Fibroblast of the conjunctiva (primary cell): ENCODE measurements around the gene GABRB3.

Source experiments
- DNase-seq: peaks from one replicate; pipeline ENCODE4 v3.0.0-alpha.2; 2010; ENCODE audit warnings: low read depth

GABRB3 gene

GRCh38 chr15:26772154-26773066, at the start of gene GABRB3:
Gene GABRB3 (minus strand): TSS chr15:26773066.
- DNase-seq, result no peak

GRCh38 chr15:26807517-26808427, 34.9 kb upstream of the GABRB3 start:
- no peak for DNase-seq

GRCh38 chr15:26806574-26806973, 33.7 kb upstream of the GABRB3 start:
- DNase-seq, result no peak

GRCh38 chr15:26806151-26806550, 33.3 kb upstream of the GABRB3 start:
- DNase-seq, result no peak

- no peak for DNase-seq
Observed at GRCh38 chr15:26805470-26805869, 32.6 kb upstream of the GABRB3 start.

GRCh38 chr15:26804063-26804804, 31.4 kb upstream of the GABRB3 start:
- DNase-seq, result no peak

GRCh38 chr15:26790118-26790517, 17.3 kb upstream of the GABRB3 start:
- DNase-seq, result no peak

GRCh38 chr15:26781816-26782215, 8.9 kb upstream of the GABRB3 start:
- DNase-seq, result no peak

- DNase-seq, result no peak
Observed at GRCh38 chr15:26773917-26774316, 1.1 kb upstream of the GABRB3 start.

GRCh38 chr15:26773067-26773877, 406 bp upstream of the GABRB3 start:
- no peak for DNase-seq

- no peak for DNase-seq
Observed at GRCh38 chr15:26771578-26772153, 1.2 kb downstream of the GABRB3 start.

- DNase-seq, result no peak
Observed at GRCh38 chr15:26771168-26771567, 1.7 kb downstream of the GABRB3 start.

GRCh38 chr15:26767169-26767670, 5.6 kb downstream of the GABRB3 start:
- DNase-seq, result no peak

GRCh38 chr15:26766262-26766661, 6.6 kb downstream of the GABRB3 start:
- no peak for DNase-seq

- no peak for DNase-seq
Observed at GRCh38 chr15:26759986-26760385, 12.9 kb downstream of the GABRB3 start.

GRCh38 chr15:26758079-26758478, 14.8 kb downstream of the GABRB3 start:
- no peak for DNase-seq

- no peak for DNase-seq
Observed at GRCh38 chr15:26757141-26757540, 15.7 kb downstream of the GABRB3 start.

GRCh38 chr15:26744894-26745293, 28.0 kb downstream of the GABRB3 start:
- no peak for DNase-seq

- DNase-seq, result no peak
Observed at GRCh38 chr15:26739791-26740190, 33.1 kb downstream of the GABRB3 start.

- no peak for DNase-seq
Observed at GRCh38 chr15:26738996-26739395, 33.9 kb downstream of the GABRB3 start.
